NOMO-1 (cell line): Measurements from ENCODE around the gene CD93.

Experiments used
- DNase-seq, 2 experiments: peaks; one replicate each; lab custom pipeline; 2025; ENCODE audit not compliant: unreplicated experiment in 2 of 2; lab: John Stamatoyannopoulos, UW

The CD93 gene

GRCh38 chr20:23100720-23101107 is 14.6 kb upstream of the CD93 start:
- no peak for DNase-seq

- DNase-seq: no peak
These were observed 13.9 kb upstream of the CD93 start for GRCh38 chr20:23099791-23100719.

- no peak for DNase-seq
These were observed 11.8 kb upstream of the CD93 start for GRCh38 chr20:23097636-23098580.

- DNase-seq: no peak
These were observed 10.9 kb upstream of the CD93 start for GRCh38 chr20:23096986-23097520.

GRCh38 chr20:23096097-23096496 is 10.0 kb upstream of the CD93 start:
- no peak for DNase-seq

- no peak for DNase-seq
These were observed 9.4 kb upstream of the CD93 start for GRCh38 chr20:23095499-23095898.

GRCh38 chr20:23094927-23095326 is 8.8 kb upstream of the CD93 start:
- no peak for DNase-seq

- DNase-seq: no peak
These were observed 8.2 kb upstream of the CD93 start for GRCh38 chr20:23094213-23094896.

GRCh38 chr20:23093613-23094012 is 7.5 kb upstream of the CD93 start:
- DNase-seq: no peak

- no peak for DNase-seq
These were observed 6.9 kb upstream of the CD93 start for GRCh38 chr20:23092861-23093495.

GRCh38 chr20:23092384-23092756 is 6.2 kb upstream of the CD93 start:
- DNase-seq: no peak

- DNase-seq: no peak
These were observed 5.7 kb upstream of the CD93 start for GRCh38 chr20:23091721-23092383.

- DNase-seq: no peak
These were observed 4.8 kb upstream of the CD93 start for GRCh38 chr20:23090878-23091277.

- no peak for DNase-seq
These were observed 4.0 kb upstream of the CD93 start for GRCh38 chr20:23090147-23090546.

GRCh38 chr20:23088866-23089265 is 2.7 kb upstream of the CD93 start:
- no peak for DNase-seq

GRCh38 chr20:23087587-23088251 is 1.6 kb upstream of the CD93 start:
- DNase-seq: peak; percentile 33 to 37

GRCh38 chr20:23086931-23087411 is 847 bp upstream of the CD93 start:
- DNase-seq: peak; percentile 60 to 82

- DNase-seq: peak; percentile 25 to 39
These were observed 578 bp downstream of the CD93 start for GRCh38 chr20:23085436-23086055.
